Body of pancreas (tissue), 4 donors: ENCODE data around the gene RFTN1. TPM values are rescaled to one million over a fixed set of nuclear protein-coding genes. Genes with fewer than 3 reads are reported as not detected.
A peak's percentile ranks its signal among the peaks of the same experiment; 100 is the strongest.

Source experiments
- ATAC-seq: fragments of 150-250 bp; one replicate; pipeline ENCODE4 v1.9.1; 2016
- DNase-seq, 4 donors: peaks; one replicate each; pipeline ENCODE4 v3.0.0-alpha.2; 2019
- H3K27ac ChIP-seq, 4 donors: fragments of 200-600 bp; sonication (generic); 1 replicate in 3 of 4; 2 replicates in 1 of 4; pipeline versions ENCODE4 v1.5.1 to v1.6.1; 2016 to 2019; ENCODE audit warnings: mild to moderate bottlenecking in 1 of 4, mixed read lengths in 1 of 4, moderate library complexity in 1 of 4
- H3K27me3 ChIP-seq, 2 donors: fragments of 200-600 bp; sonication (generic); one replicate each; pipeline ENCODE4 v1.6.0; 2016; ENCODE audit warnings: mild to moderate bottlenecking in 1 of 2
- H3K36me3 ChIP-seq, 2 donors: fragments of 200-600 bp; sonication (generic); replicated peaks in 1 of 2; 2 replicates each; pipeline ENCODE4 v1.5.1; 2016; ENCODE audit warnings: low read depth in 2 of 2; ENCODE audit not compliant: insufficient read depth in 1 of 2
- H3K4me1 ChIP-seq: fragments of 200-600 bp; sonication (generic); one replicate; pipeline ENCODE4 v1.6.0; 2016
- H3K4me3 ChIP-seq, 2 donors: fragments of 200-600 bp; sonication (generic); 1 replicate in 1 of 2; 2 replicates in 1 of 2; pipeline ENCODE4 v1.5.1; 2016 to 2019
- H3K9me3 ChIP-seq, 3 donors: fragments of 200-600 bp; sonication (generic); 1 replicate in 2 of 3; 2 replicates in 1 of 3; pipeline ENCODE4 v1.5.1; 2016
- POLR2A ChIP-seq, 3 donors: fragments of 450-650 bp; IDR thresholded peaks; one replicate each; pipeline ENCODE4 v1.6.1; 2016; ENCODE audit warnings: antibody characterized with exemption in 3 of 3, mild to moderate bottlenecking in 2 of 3
- WGBS, 2 donors: methylation state at CpG; one replicate each; pipeline ENCODE4 v1.1.5; 2017; 5-methylcytosine and 5-hydroxymethylcytosine counted together
- intact Hi-C: fragments of 100-400 bp; cut with DNase I; formaldehyde crosslinking; loops from one replicate; pipeline ENCODE4 v1.15.1; 2023
- total RNA-seq, 2 donors: library from RNA; depleted of rRNA; stranded (reverse); fragments of >200 nt; gene quantifications; one replicate each; pipeline ENCODE4 v1.1.0, GENCODE V29; 2016
- TF ChIP-seq, protein P1 (sequence below), 7 experiments: fragments of 450-650 bp in 4 of 7; fragments of 200-600 bp in 3 of 7; sonication (generic) in 3 of 7; IDR thresholded peaks; one replicate each; pipeline ENCODE4 v1.5.1; 2016 to 2019; ENCODE audit warnings: antibody characterized with exemption in 7 of 7

The RFTN1 gene
- total RNA-seq, 2 donors from 2014 or later: 6.5 to 28.0 TPM

DNA sequence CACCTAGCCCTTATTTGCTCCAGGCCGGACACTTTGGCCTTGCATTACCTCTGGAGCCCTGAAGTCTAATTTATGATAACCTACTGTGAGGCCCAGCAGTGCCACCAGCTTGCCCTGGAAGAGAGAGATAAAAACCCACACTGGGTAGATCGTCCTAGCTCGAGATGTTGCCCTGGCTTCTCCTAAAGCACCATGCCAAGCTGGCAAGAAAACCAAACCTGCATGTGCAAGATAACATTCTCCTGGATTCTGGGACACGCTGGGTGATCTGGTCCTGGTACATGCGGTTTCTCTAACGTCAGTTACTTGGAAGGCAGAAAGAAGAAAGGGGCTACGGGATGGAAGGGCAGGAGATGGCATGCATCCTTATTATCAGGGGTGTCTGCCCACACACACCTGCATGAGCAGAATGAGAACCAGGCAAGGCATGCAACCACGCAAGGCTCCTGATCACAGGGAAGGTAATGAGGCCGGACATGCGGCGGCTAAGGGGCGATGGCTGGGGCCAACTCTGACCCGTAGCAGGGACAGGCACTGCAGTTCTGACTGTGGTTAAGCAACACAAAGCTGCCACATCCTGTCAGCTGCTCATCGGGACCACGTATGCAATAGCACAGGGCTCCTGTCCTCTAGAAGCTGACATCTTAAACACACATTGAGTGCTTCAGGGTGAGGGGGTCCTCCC lies 175.5 kb downstream of the RFTN1 start:
- H3K27ac ChIP-seq: no peak overlapping the region
- H3K36me3 ChIP-seq: no peaks in the 10 kb centered on the region
- no peak overlapping the region for H3K4me3 ChIP-seq
- intact Hi-C loops: no loop called here
- 77 to 98% methylated on average over 10 to 15 of the region's 15 CpGs for whole genome bisulfite sequencing, 2 donors
- TF ChIP-seq POLR2A (IDR thresholded peaks at IDR 0.05): no peak
- TF ChIP-seq, protein P1, sequence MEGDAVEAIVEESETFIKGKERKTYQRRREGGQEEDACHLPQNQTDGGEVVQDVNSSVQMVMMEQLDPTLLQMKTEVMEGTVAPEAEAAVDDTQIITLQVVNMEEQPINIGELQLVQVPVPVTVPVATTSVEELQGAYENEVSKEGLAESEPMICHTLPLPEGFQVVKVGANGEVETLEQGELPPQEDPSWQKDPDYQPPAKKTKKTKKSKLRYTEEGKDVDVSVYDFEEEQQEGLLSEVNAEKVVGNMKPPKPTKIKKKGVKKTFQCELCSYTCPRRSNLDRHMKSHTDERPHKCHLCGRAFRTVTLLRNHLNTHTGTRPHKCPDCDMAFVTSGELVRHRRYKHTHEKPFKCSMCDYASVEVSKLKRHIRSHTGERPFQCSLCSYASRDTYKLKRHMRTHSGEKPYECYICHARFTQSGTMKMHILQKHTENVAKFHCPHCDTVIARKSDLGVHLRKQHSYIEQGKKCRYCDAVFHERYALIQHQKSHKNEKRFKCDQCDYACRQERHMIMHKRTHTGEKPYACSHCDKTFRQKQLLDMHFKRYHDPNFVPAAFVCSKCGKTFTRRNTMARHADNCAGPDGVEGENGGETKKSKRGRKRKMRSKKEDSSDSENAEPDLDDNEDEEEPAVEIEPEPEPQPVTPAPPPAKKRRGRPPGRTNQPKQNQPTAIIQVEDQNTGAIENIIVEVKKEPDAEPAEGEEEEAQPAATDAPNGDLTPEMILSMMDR (IDR thresholded peaks at IDR 0.05): no peak
- no peaks in the 10 kb centered on the region for H3K27me3 ChIP-seq
- DNase-seq: peak in 2 of 4 donors; percentile 13 to 27
- H3K4me1 ChIP-seq: no peaks in the 10 kb centered on the region
- ATAC-seq: no peak
- H3K9me3 ChIP-seq: no peaks in the 10 kb centered on the region

DNA sequence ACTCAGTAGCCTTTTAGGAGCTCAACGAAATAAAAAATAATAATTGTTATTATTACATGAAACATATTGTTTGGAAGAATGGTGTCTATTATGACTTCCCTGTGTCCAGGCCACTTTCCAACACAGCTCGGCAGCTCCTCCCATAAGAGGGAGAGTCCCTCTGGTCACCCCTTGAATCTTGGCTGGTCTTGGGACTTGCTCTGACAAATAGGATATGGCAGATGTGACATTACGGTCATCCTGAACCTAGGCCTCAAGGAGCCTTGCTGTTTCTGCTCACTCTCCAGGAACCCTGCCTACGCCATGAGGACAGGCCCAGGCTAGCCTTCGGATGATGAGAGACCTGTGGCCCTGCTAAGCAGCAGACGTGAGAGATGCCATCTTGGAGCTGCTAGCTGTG lies 176.7 kb downstream of the RFTN1 start:
- ATAC-seq: no peak
- DNase-seq: no peak
- intact Hi-C loops: no loop called here
- no peaks in the 10 kb centered on the region for H3K4me1 ChIP-seq
- no peaks in the 10 kb centered on the region for H3K27me3 ChIP-seq
- no peak overlapping the region for H3K27ac ChIP-seq
- WGBS, 2 donors: 92 to 93% methylated on average over 6 of the region's 6 CpGs
- no peak overlapping the region for H3K4me3 ChIP-seq
- H3K36me3 ChIP-seq: no peaks in the 10 kb centered on the region
- no peaks in the 10 kb centered on the region for H3K9me3 ChIP-seq
- TF ChIP-seq, protein P1 (IDR thresholded peaks at IDR 0.05): no peak
- no peak for TF ChIP-seq POLR2A (IDR thresholded peaks at IDR 0.05)

DNA sequence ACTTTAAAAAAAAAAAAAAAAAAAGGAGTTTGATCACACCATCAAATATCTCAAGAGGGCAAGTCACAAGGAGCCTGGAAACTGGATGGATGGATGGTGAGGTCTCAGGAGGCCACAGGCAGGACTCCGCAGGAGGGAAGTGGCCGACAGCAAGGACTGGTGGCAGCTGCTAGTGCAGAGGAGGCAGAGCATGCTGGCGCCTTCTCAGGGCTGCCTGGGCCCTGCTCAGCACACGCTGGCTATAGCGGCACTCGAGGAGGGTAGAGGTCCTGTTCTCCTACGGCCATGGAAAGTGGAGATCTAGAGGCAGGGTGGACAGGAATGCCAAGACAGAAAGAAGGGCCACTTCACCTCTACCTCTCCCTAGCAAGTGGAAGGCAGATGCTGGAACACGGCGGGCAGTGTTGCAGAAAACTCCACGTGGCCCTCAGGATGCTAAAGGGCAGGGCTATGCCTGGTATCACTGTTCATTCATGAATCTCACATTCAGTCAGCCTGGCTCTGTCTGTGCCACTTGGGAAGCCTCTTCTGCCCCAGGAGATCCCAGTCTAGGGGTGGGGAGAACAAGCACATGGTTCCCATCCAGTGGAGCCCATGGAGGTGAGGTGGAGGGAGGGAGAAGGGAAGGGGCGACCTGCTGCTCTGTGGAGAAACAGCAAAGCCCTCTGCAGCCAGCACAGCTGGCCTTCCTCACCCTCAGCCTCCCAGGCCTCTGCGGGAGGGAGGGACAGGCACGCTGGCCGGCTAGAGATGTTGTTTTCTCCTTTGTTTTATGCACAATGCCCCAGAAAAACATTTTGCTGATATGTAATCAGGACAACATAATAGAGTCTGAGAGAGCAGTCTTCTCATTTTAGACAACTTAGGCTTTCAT lies 177.5 kb downstream of the RFTN1 start:
- Histone ChIP-seq H3K9me3 (peaks cover 0 to 6% (median 0%) of the 10 kb centered on the region in 3 donors), H3K4me1 (no peaks in the 10 kb centered on the region), H3K27ac (no peak overlapping the region), H3K36me3 (no peaks in the 10 kb centered on the region), H3K27me3 (no peaks in the 10 kb centered on the region), H3K4me3 (no peak overlapping the region)
- intact Hi-C loops: no loop called here
- ATAC-seq: no peak
- TF ChIP-seq, protein P1 (IDR thresholded peaks at IDR 0.05): no peak
- TF ChIP-seq POLR2A (IDR thresholded peaks at IDR 0.05): no peak
- WGBS, 2 donors: 91 to 94% methylated on average over 14 of the region's 14 CpGs
- no peak for DNase-seq

DNA sequence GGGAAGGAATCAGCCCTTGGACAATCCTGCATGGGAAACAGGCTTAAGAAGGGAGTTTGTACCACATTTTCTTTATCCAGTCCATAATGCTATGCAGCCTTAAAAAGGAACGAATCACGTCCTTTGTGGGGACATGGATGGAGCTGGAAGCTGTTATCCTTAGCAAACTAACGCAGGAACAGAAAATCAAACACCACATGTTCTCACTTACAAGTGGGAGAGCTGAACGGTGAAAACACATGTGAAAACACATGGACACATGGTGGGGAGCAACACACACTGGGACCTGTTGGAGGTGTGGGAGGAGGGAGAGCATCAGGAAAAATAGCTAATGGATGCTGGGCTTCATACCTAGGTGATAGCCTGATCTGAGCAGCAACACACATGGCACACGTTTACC lies 178.2 kb downstream of the RFTN1 start:
- intact Hi-C loops: no loop called here
- TF ChIP-seq POLR2A (IDR thresholded peaks at IDR 0.05): no peak
- TF ChIP-seq, protein P1 (IDR thresholded peaks at IDR 0.05): no peak
- no peaks in the 10 kb centered on the region for H3K4me1 ChIP-seq
- DNase-seq: no peak
- H3K27ac ChIP-seq: no peak overlapping the region
- H3K27me3 ChIP-seq: no peaks in the 10 kb centered on the region
- H3K36me3 ChIP-seq: no peaks in the 10 kb centered on the region
- 79 to 80% methylated on average over 5 of the region's 5 CpGs for WGBS, 2 donors
- H3K9me3 ChIP-seq: peaks cover 0 to 6% (median 0%) of the 10 kb centered on the region in 3 donors
- ATAC-seq: no peak
- H3K4me3 ChIP-seq: no peak overlapping the region
